HepG2 (cell line): ENCODE measurements around the gene SPATA25. TPM values are rescaled to one million over a fixed set of nuclear protein-coding genes. Genes with fewer than 3 reads are reported as not detected.
A peak's percentile ranks its signal among the peaks of the same experiment; 100 is the strongest.

ENCODE experiments used
- FOXM1 ChIP-seq: sonication (generic); formaldehyde crosslinking; IDR thresholded peaks from 2 replicates; pipeline ENCODE4 v1.5.0; 2020; ENCODE audit warnings: missing genetic modification reagents
- SNRNP70 ChIP-seq: fragments of 200-400 bp; formaldehyde crosslinking; IDR thresholded peaks from 2 replicates; pipeline ENCODE4 v1.6.1; 2017; ENCODE audit warnings: mild to moderate bottlenecking, low read depth, low read length, moderate library complexity
- ZNF432 ChIP-seq: sonication (generic); formaldehyde crosslinking; IDR thresholded peaks from 2 replicates; pipeline ENCODE4 v1.5.0; 2020; ENCODE audit warnings: missing genetic modification reagents, mild to moderate bottlenecking, borderline replicate concordance
- polyA plus RNA-seq, 8 experiments: library from polyadenylated mRNA; depleted of rRNA in 3 of 8; stranded (reverse) in 7 of 8; unstranded in 1 of 8; fragments of >200 nt; fragmentation: Illumina TruSeq in 4 of 8; extraction: Trizol in 4 of 8; gene quantifications; 2 replicates each; pipeline versions ENCODE4 v1.2.1 to v1.2.3, GENCODE V29; 2011 to 2016; ENCODE audit warnings: low read depth in 4 of 8, missing spikeins in 1 of 8, mixed read lengths in 1 of 8; ENCODE audit not compliant: insufficient read depth in 1 of 8
- total RNA-seq, 5 experiments: library from RNA; depleted of rRNA; stranded (reverse); fragments of >200 nt; fragmentation: Illumina TruSeq; extraction: Trizol; gene quantifications; 2 replicates each; pipeline ENCODE4 v1.2.3, GENCODE V29; 2016; ENCODE audit warnings: low read depth in 1 of 5
- TF ChIP-seq, protein P1 (sequence below), 2 experiments: sonication (generic) in 1 of 2; formaldehyde crosslinking in 1 of 2; IDR thresholded peaks; 2 replicates each; pipeline versions ENCODE4 v1.5.1 to v1.6.1; 2011 to 2020; ENCODE audit warnings: borderline replicate concordance in 1 of 2, low read depth in 1 of 2, low read length in 1 of 2, mild to moderate bottlenecking in 1 of 2, missing genetic modification reagents in 1 of 2, moderate library complexity in 1 of 2
- TF ChIP-seq, protein P2 (sequence below): sonication (generic); formaldehyde crosslinking; IDR thresholded peaks from 2 replicates; pipeline ENCODE4 v1.9.0; 2021; ENCODE audit warnings: mild to moderate bottlenecking, missing genetic modification reagents
- TF ChIP-seq, protein P3 (sequence below): sonication (generic); formaldehyde crosslinking; conservative IDR thresholded peaks from 2 replicates; pipeline ENCODE4 v1.4.0; 2020; ENCODE audit warnings: mild to moderate bottlenecking, missing genetic modification reagents, moderate library complexity
- TF ChIP-seq, protein P4 (sequence below): sonication (generic); formaldehyde crosslinking; IDR thresholded peaks from 2 replicates; pipeline ENCODE4 v1.4.0; 2020; ENCODE audit warnings: missing genetic modification reagents

Gene SPATA25
- total and polyA plus RNA-seq, 2 of the 13 experiments (the other 11 are each of a cell fraction or from before 2014, with no cell fraction given), result 4.8 to 7.6 TPM

DNA sequence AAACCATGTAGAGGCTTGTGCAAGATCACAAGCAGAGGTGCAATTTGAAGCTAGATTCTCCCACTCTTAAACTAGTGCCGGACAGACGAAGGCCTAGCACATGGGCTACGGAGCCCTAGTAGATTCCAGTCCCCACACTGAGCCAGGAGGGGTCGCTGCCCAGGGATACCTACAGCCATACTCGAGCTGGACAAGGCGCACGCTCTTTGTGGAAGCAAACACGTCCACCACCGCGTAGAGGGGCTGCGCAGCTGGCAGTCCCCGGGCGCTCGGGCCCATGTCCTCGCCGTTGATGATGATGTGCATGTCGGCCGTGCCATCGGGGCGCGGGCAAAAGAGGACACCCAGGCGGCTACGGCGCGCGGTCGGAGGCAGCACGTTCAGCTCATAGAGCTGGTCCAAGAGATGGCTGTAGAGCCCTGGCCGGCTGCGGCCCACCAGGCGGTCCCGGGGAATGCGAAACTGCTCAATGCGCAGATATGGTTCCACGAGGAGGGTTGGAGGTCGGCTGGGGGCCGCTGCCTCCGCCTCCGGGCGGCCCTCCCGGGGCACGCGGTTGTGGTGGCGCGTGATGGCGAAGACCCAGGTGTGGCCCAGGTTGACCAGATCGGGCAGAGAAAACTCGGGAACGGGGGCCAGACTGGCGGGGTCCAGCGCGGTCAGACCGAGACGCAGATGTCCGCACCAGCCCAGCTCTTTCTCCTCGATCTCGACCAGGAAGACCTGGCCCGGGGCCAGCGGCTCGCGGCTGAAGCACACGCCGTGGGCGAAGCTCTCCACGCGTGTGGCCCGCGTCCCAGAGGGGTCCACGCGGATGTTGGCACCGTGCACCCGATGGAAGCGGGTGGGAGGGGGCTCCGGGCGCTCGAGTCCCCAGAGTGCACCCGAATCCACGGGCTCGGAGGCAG, 2.9 kb upstream of the SPATA25 start (continued):
- TF ChIP-seq, protein P1, sequence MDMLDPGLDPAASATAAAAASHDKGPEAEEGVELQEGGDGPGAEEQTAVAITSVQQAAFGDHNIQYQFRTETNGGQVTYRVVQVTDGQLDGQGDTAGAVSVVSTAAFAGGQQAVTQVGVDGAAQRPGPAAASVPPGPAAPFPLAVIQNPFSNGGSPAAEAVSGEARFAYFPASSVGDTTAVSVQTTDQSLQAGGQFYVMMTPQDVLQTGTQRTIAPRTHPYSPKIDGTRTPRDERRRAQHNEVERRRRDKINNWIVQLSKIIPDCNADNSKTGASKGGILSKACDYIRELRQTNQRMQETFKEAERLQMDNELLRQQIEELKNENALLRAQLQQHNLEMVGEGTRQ (IDR thresholded peaks at IDR 0.05; ENCODE audit: low read depth, low read length), result no peak
- TF ChIP-seq, protein P1 (CRISPR knock-in tag; IDR thresholded peaks at IDR 0.05; ENCODE audit: borderline replicate concordance), result no peak
- 0 out of 2 replicates have a peak, but pooled peaks have one; percentile 2 for TF ChIP-seq ZNF432
- TF ChIP-seq, protein P2, sequence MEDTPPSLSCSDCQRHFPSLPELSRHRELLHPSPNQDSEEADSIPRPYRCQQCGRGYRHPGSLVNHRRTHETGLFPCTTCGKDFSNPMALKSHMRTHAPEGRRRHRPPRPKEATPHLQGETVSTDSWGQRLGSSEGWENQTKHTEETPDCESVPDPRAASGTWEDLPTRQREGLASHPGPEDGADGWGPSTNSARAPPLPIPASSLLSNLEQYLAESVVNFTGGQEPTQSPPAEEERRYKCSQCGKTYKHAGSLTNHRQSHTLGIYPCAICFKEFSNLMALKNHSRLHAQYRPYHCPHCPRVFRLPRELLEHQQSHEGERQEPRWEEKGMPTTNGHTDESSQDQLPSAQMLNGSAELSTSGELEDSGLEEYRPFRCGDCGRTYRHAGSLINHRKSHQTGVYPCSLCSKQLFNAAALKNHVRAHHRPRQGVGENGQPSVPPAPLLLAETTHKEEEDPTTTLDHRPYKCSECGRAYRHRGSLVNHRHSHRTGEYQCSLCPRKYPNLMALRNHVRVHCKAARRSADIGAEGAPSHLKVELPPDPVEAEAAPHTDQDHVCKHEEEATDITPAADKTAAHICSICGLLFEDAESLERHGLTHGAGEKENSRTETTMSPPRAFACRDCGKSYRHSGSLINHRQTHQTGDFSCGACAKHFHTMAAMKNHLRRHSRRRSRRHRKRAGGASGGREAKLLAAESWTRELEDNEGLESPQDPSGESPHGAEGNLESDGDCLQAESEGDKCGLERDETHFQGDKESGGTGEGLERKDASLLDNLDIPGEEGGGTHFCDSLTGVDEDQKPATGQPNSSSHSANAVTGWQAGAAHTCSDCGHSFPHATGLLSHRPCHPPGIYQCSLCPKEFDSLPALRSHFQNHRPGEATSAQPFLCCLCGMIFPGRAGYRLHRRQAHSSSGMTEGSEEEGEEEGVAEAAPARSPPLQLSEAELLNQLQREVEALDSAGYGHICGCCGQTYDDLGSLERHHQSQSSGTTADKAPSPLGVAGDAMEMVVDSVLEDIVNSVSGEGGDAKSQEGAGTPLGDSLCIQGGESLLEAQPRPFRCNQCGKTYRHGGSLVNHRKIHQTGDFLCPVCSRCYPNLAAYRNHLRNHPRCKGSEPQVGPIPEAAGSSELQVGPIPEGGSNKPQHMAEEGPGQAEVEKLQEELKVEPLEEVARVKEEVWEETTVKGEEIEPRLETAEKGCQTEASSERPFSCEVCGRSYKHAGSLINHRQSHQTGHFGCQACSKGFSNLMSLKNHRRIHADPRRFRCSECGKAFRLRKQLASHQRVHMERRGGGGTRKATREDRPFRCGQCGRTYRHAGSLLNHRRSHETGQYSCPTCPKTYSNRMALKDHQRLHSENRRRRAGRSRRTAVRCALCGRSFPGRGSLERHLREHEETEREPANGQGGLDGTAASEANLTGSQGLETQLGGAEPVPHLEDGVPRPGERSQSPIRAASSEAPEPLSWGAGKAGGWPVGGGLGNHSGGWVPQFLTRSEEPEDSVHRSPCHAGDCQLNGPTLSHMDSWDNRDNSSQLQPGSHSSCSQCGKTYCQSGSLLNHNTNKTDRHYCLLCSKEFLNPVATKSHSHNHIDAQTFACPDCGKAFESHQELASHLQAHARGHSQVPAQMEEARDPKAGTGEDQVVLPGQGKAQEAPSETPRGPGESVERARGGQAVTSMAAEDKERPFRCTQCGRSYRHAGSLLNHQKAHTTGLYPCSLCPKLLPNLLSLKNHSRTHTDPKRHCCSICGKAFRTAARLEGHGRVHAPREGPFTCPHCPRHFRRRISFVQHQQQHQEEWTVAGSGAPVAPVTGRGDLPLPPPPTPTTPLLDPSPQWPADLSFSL (CRISPR knock-in tag), result no peak; the same call in 1 of the 2 replicates
- TF ChIP-seq, protein P3, sequence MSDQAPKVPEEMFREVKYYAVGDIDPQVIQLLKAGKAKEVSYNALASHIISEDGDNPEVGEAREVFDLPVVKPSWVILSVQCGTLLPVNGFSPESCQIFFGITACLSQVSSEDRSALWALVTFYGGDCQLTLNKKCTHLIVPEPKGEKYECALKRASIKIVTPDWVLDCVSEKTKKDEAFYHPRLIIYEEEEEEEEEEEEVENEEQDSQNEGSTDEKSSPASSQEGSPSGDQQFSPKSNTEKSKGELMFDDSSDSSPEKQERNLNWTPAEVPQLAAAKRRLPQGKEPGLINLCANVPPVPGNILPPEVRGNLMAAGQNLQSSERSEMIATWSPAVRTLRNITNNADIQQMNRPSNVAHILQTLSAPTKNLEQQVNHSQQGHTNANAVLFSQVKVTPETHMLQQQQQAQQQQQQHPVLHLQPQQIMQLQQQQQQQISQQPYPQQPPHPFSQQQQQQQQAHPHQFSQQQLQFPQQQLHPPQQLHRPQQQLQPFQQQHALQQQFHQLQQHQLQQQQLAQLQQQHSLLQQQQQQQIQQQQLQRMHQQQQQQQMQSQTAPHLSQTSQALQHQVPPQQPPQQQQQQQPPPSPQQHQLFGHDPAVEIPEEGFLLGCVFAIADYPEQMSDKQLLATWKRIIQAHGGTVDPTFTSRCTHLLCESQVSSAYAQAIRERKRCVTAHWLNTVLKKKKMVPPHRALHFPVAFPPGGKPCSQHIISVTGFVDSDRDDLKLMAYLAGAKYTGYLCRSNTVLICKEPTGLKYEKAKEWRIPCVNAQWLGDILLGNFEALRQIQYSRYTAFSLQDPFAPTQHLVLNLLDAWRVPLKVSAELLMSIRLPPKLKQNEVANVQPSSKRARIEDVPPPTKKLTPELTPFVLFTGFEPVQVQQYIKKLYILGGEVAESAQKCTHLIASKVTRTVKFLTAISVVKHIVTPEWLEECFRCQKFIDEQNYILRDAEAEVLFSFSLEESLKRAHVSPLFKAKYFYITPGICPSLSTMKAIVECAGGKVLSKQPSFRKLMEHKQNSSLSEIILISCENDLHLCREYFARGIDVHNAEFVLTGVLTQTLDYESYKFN (CRISPR knock-in tag), result 0 out of 2 replicates have a peak, but pooled peaks have one; percentile 23
- no peak for TF ChIP-seq SNRNP70
- no peak for TF ChIP-seq FOXM1 (CRISPR knock-in tag)
- TF ChIP-seq, protein P4, sequence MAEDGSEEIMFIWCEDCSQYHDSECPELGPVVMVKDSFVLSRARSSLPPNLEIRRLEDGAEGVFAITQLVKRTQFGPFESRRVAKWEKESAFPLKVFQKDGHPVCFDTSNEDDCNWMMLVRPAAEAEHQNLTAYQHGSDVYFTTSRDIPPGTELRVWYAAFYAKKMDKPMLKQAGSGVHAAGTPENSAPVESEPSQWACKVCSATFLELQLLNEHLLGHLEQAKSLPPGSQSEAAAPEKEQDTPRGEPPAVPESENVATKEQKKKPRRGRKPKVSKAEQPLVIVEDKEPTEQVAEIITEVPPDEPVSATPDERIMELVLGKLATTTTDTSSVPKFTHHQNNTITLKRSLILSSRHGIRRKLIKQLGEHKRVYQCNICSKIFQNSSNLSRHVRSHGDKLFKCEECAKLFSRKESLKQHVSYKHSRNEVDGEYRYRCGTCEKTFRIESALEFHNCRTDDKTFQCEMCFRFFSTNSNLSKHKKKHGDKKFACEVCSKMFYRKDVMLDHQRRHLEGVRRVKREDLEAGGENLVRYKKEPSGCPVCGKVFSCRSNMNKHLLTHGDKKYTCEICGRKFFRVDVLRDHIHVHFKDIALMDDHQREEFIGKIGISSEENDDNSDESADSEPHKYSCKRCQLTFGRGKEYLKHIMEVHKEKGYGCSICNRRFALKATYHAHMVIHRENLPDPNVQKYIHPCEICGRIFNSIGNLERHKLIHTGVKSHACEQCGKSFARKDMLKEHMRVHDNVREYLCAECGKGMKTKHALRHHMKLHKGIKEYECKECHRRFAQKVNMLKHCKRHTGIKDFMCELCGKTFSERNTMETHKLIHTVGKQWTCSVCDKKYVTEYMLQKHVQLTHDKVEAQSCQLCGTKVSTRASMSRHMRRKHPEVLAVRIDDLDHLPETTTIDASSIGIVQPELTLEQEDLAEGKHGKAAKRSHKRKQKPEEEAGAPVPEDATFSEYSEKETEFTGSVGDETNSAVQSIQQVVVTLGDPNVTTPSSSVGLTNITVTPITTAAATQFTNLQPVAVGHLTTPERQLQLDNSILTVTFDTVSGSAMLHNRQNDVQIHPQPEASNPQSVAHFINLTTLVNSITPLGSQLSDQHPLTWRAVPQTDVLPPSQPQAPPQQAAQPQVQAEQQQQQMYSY, result 0 out of 2 replicates have a peak, but pooled peaks have one; percentile 38
